HepG2 (cell line): Measurements from ENCODE around the gene KLK10. TPM values are rescaled to one million over a fixed set of nuclear protein-coding genes. Genes with fewer than 3 reads are reported as not detected.

Source experiments
- ATAC-seq: fragments of 200-7000 bp; cut with Tn5 transposase; 3 replicates; pipeline ENCODE4 v1.9.1; 2020; ENCODE audit warnings: mild to moderate bottlenecking, moderate library complexity
- BruUV-seq: library from RNA; stranded (reverse); fragments of 400-500 nt; replicated peaks from 2 replicates; lab custom pipeline; 2021; lab: Mats Ljungman, UMichigan
- CTCF ChIA-PET: fragments of 300-600 bp; formaldehyde crosslinking; extraction: SDS; loops from one replicate; lab custom pipeline; 2021; ENCODE audit warnings: low total read pairs, inconsistent platforms, low intra/inter-chr PET ratio; lab: Yijun Ruan, JAX
- POLR2A ChIA-PET: fragments of 350-600 bp; sonication (Branson Sonifier 250); formaldehyde crosslinking; loops from one replicate; lab custom pipeline; 2020; ENCODE audit warnings: antibody characterized with exemption, inconsistent platforms; lab: Yijun Ruan, JAX
- DNase-seq: peaks from one replicate; pipeline ENCODE4 v3.0.0-alpha.2; 2015; ENCODE audit warnings: low spot score
- FAIRE-seq: peaks from 3 replicates; lab custom pipeline; 2011; peaks lifted over from hg19 to GRCh38; lab: Jason Lieb, UNC
- H2AFZ ChIP-seq: one replicate; pipeline ENCODE4 v1.6.1; 2011; ENCODE audit warnings: low read length, inconsistent platforms
- H3K27ac ChIP-seq: fragments of 300-600 bp; 3 replicates; pipeline ENCODE4 v1.8.0; 2011; ENCODE audit warnings: mixed run types, mild to moderate bottlenecking, mixed read lengths, low read length, inconsistent platforms; ENCODE audit not compliant: insufficient read depth; ENCODE audit errors: extremely low read length
- H3K27me3 ChIP-seq, 2 experiments: fragments of 200-600 bp in 1 of 2; 2 replicates in 1 of 2; 3 replicates in 1 of 2; pipeline versions ENCODE4 v1.6.0 to v1.8.0; 2011; ENCODE audit warnings: low read length in 2 of 2, mild to moderate bottlenecking in 2 of 2, moderate library complexity in 2 of 2, inconsistent platforms in 1 of 2; ENCODE audit not compliant: insufficient read depth in 2 of 2, control insufficient read depth in 1 of 2
- H3K36me3 ChIP-seq, 2 experiments: fragments of 200-600 bp in 1 of 2; replicated peaks in 1 of 2; 2 replicates in 1 of 2; 3 replicates in 1 of 2; pipeline versions ENCODE4 v1.5.1 to v1.8.0; 2011; ENCODE audit warnings: low read length in 2 of 2, inconsistent platforms in 1 of 2; ENCODE audit not compliant: insufficient read depth in 2 of 2, control insufficient read depth in 1 of 2
- H3K4me1 ChIP-seq: 2 replicates; pipeline ENCODE4 v1.5.1; 2012; ENCODE audit warnings: low read length, inconsistent platforms; ENCODE audit not compliant: insufficient read depth
- H3K4me2 ChIP-seq: 2 replicates; pipeline ENCODE4 v1.6.0; 2011; ENCODE audit warnings: low read depth, low read length, inconsistent platforms
- H3K4me3 ChIP-seq, 3 experiments: fragments of 200-600 bp in 1 of 3; sonication (generic), shearing (Covaris generic) in 1 of 3; replicated peaks in 1 of 3; 2 replicates each; pipeline ENCODE4 v1.5.1; 2011 to 2016; ENCODE audit warnings: low read length in 3 of 3, inconsistent platforms in 2 of 3, low read depth in 2 of 3, mild to moderate bottlenecking in 2 of 3, control low read depth in 1 of 3, mixed read lengths in 1 of 3; ENCODE audit not compliant: insufficient read depth in 1 of 3
- H3K79me2 ChIP-seq: one replicate; pipeline ENCODE4 v1.6.1; 2011; ENCODE audit warnings: low read length, inconsistent platforms; ENCODE audit not compliant: insufficient read depth
- H3K9ac ChIP-seq: 2 replicates; pipeline ENCODE4 v1.6.0; 2011; ENCODE audit warnings: mild to moderate bottlenecking, low read depth, low read length, inconsistent platforms; ENCODE audit not compliant: insufficient read depth
- H3K9me3 ChIP-seq: 2 replicates; pipeline ENCODE4 v1.5.1; 2012; ENCODE audit warnings: mild to moderate bottlenecking, low read length
- H4K20me1 ChIP-seq: 2 replicates; pipeline ENCODE4 v1.6.0; 2011; ENCODE audit warnings: inconsistent platforms, mild to moderate bottlenecking, low read length, moderate library complexity; ENCODE audit not compliant: insufficient read depth
- DPF2 ChIP-seq: sonication (generic); formaldehyde crosslinking; IDR thresholded peaks from 2 replicates; pipeline ENCODE4 v1.4.0; 2020; ENCODE audit warnings: mild to moderate bottlenecking, low read depth, missing genetic modification reagents, borderline replicate concordance
- IKZF4 ChIP-seq: sonication (generic); formaldehyde crosslinking; IDR thresholded peaks from 2 replicates; pipeline ENCODE4 v1.5.1; 2020; ENCODE audit warnings: borderline replicate concordance, mild to moderate bottlenecking, low read depth, missing genetic modification reagents; ENCODE audit errors: not compliant biosample characterization
- MIXL1 ChIP-seq: IDR thresholded peaks from 2 replicates; pipeline ENCODE4 v1.6.1; 2016
- PAX8 ChIP-seq: sonication (generic); formaldehyde crosslinking; IDR thresholded peaks from 2 replicates; pipeline ENCODE4 v1.8.0; 2022; ENCODE audit warnings: mild to moderate bottlenecking, missing genetic modification reagents, borderline replicate concordance
- SMC3 ChIP-seq: IDR thresholded peaks from 2 replicates; pipeline ENCODE4 v1.6.1; 2011; ENCODE audit warnings: low read length, improper control_type of control experiment
- STAG1 ChIP-seq: sonication (generic); formaldehyde crosslinking; IDR thresholded peaks from 2 replicates; pipeline ENCODE4 v1.4.0; 2020; ENCODE audit warnings: missing genetic modification reagents
- ZNF12 ChIP-seq: sonication (generic); formaldehyde crosslinking; IDR thresholded peaks from 2 replicates; pipeline ENCODE4 v1.5.0; 2020; ENCODE audit warnings: missing genetic modification reagents
- WGBS: methylation state at CpG from one replicate; pipeline ENCODE4 v1.1.6; 2017; ENCODE audit warnings: low lambda C conversion rate; 5-methylcytosine and 5-hydroxymethylcytosine counted together
- in situ Hi-C: cut with HindIII; loops from 2 replicates; pipeline ENCODE4 v1.10.0; 2017; ENCODE audit warnings: low pct_unique_long_range_greater_than_20kb; ENCODE audit not compliant: extremely low pct_ligation_motif_present
- intact Hi-C: fragments of 100-400 bp; cut with micrococcal nuclease; formaldehyde crosslinking; loops from one replicate; pipeline ENCODE4 v1.10.0; 2022; ENCODE audit not compliant: unreplicated experiment
- polyA plus RNA-seq, 8 experiments: library from polyadenylated mRNA; depleted of rRNA in 3 of 8; stranded (reverse) in 7 of 8; unstranded in 1 of 8; fragments of >200 nt; fragmentation: Illumina TruSeq in 4 of 8; extraction: Trizol in 4 of 8; gene quantifications; 2 replicates each; pipeline versions ENCODE4 v1.2.1 to v1.2.3, GENCODE V29; 2011 to 2016; ENCODE audit warnings: low read depth in 4 of 8, missing spikeins in 1 of 8, mixed read lengths in 1 of 8; ENCODE audit not compliant: insufficient read depth in 1 of 8
- total RNA-seq, 5 experiments: library from RNA; depleted of rRNA; stranded (reverse); fragments of >200 nt; fragmentation: Illumina TruSeq; extraction: Trizol; gene quantifications; 2 replicates each; pipeline ENCODE4 v1.2.3, GENCODE V29; 2016; ENCODE audit warnings: low read depth in 1 of 5
- TF ChIP-seq, protein P1 (sequence below): sonication (generic); formaldehyde crosslinking; IDR thresholded peaks from 2 replicates; pipeline ENCODE4 v1.5.0; 2020; ENCODE audit warnings: mild to moderate bottlenecking, missing genetic modification reagents, moderate library complexity
- TF ChIP-seq, protein P2 (sequence below): IDR thresholded peaks from 2 replicates; pipeline ENCODE4 v1.6.1; 2012; ENCODE audit warnings: low read depth, low read length, improper control_type of control experiment
- TF ChIP-seq, protein P3 (sequence below): sonication (generic); formaldehyde crosslinking; IDR thresholded peaks from 2 replicates; pipeline ENCODE4 v1.8.0; 2022; ENCODE audit warnings: mild to moderate bottlenecking, missing genetic modification reagents, borderline replicate concordance
- TF ChIP-seq, protein P4 (sequence below), 2 experiments: sonication (generic) in 1 of 2; formaldehyde crosslinking in 1 of 2; IDR thresholded peaks; 2 replicates each; pipeline versions ENCODE4 v1.5.1 to v1.6.1; 2011 to 2020; ENCODE audit warnings: borderline replicate concordance in 1 of 2, low read depth in 1 of 2, low read length in 1 of 2, mild to moderate bottlenecking in 1 of 2, missing genetic modification reagents in 1 of 2, moderate library complexity in 1 of 2
- TF ChIP-seq, protein P5 (sequence below): sonication (generic); formaldehyde crosslinking; IDR thresholded peaks from 2 replicates; pipeline ENCODE4 v1.5.0; 2020; ENCODE audit warnings: missing genetic modification reagents, mild to moderate bottlenecking, borderline replicate concordance

The KLK10 gene
- total and polyA plus RNA-seq, 2 of the 13 experiments (the other 11 are each of a cell fraction or from before 2014, with no cell fraction given) = not detected

DNA sequence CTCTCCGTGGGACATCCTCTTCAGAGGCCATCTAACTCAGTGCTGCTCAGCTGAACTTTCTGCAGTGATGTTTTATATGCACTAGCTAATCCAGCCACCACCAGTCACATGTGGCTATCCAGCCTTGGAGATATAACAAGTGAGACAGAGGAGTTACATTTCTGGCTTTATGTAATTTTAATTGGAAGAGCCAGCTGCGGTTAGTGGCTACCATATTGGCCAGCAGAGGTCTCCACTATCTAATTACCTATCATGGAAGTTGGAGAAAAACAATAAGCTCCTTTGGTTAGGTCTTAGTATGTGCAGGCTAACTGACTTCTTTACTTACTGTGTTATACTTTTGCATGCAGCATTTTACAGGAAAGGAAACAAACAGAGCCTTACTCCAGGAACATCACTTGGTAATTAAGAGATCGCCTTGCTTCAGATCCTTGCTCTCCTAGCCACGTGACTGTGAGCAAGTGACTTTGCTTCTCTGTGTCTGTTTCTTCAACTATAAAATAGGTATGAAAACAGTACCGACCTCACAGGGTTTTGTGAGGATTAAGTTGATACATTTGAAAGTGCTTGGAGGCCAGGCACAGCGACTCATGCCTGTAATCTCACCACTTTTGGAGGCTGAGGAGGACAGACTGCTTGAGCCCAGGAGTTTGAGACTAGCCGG, 1.6 kb upstream of the KLK10 start:
- DNase-seq = peak; percentile 40
- WGBS = 10% methylated on average over 6 of the region's 7 CpGs

More for the DNA sequence above, 1.6 kb upstream of the KLK10 start:
- ChIA-PET POLR2A (no interaction called here), CTCF (interaction anchor here (1.5 to 1.9 kb wide), 2 partner anchors 73 to 76 kb away, joined by 10 to 16 read pairs; no protein-coding TSS in a partner anchor)
- in situ Hi-C loops = no loop called here
- no peaks in the 10 kb centered on the region for H3K9me3 ChIP-seq
- FAIRE-seq (peak; percentile 8), ATAC-seq (peak; percentile 25; the same call in 2 of the 3 replicates)
- H2AFZ ChIP-seq = no peak overlapping the region
- 0 out of 2 replicates have a peak, but pooled peaks cover 4% of the 10 kb centered on the region for H3K4me1 ChIP-seq
- no peak overlapping the region for H3K4me2 ChIP-seq
- no TSS peak for BruUV-seq
- intact Hi-C loops = loop anchor here (1.0 kb wide), 1 partner anchor 73 kb away; no protein-coding TSS in a partner anchor
- no peak for TF ChIP-seq DPF2 (CRISPR knock-in tag)
- TF ChIP-seq, protein P1, sequence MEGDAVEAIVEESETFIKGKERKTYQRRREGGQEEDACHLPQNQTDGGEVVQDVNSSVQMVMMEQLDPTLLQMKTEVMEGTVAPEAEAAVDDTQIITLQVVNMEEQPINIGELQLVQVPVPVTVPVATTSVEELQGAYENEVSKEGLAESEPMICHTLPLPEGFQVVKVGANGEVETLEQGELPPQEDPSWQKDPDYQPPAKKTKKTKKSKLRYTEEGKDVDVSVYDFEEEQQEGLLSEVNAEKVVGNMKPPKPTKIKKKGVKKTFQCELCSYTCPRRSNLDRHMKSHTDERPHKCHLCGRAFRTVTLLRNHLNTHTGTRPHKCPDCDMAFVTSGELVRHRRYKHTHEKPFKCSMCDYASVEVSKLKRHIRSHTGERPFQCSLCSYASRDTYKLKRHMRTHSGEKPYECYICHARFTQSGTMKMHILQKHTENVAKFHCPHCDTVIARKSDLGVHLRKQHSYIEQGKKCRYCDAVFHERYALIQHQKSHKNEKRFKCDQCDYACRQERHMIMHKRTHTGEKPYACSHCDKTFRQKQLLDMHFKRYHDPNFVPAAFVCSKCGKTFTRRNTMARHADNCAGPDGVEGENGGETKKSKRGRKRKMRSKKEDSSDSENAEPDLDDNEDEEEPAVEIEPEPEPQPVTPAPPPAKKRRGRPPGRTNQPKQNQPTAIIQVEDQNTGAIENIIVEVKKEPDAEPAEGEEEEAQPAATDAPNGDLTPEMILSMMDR (CRISPR knock-in tag) = peak; percentile 61
- peak; percentile 44; the same call in 1 of the 2 replicates for TF ChIP-seq SMC3
- TF ChIP-seq IKZF4 (CRISPR knock-in tag) = no peak
- peak; percentile 35 for TF ChIP-seq STAG1 (CRISPR knock-in tag)
- TF ChIP-seq MIXL1 (CRISPR knock-in tag) = peak; percentile 59; the same call in 1 of the 2 replicates
- TF ChIP-seq, protein P2, sequence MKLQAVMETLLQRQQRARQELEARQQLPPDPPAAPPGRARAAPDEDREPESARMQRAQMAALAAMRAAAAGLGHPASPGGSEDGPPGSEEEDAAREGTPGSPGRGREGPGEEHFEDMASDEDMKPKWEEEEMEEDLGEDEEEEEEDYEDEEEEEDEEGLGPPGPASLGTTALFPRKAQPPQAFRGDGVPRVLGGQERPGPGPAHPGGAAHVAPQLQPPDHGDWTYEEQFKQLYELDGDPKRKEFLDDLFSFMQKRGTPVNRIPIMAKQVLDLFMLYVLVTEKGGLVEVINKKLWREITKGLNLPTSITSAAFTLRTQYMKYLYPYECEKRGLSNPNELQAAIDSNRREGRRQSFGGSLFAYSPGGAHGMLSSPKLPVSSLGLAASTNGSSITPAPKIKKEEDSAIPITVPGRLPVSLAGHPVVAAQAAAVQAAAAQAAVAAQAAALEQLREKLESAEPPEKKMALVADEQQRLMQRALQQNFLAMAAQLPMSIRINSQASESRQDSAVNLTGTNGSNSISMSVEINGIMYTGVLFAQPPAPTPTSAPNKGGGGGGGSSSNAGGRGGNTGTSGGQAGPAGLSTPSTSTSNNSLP = 0 out of 2 replicates have a peak, but pooled peaks have one; percentile 49
- TF ChIP-seq, protein P3, sequence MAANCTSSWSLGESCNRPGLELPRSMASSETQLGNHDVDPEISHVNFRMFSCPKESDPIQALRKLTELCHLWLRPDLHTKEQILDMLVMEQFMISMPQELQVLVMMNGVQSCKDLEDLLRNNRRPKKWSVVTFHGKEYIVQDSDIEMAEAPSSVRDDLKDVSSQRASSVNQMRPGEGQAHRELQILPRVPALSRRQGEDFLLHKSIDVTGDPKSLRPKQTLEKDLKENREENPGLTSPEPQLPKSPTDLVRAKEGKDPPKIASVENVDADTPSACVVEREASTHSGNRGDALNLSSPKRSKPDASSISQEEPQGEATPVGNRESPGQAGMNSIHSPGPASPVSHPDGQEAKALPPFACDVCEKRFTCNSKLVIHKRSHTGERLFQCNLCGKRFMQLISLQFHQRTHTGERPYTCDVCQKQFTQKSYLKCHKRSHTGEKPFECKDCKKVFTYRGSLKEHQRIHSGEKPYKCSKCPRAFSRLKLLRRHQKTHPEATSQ (CRISPR knock-in tag) = no peak
- no peak for TF ChIP-seq PAX8 (CRISPR knock-in tag)
- TF ChIP-seq, protein P4, sequence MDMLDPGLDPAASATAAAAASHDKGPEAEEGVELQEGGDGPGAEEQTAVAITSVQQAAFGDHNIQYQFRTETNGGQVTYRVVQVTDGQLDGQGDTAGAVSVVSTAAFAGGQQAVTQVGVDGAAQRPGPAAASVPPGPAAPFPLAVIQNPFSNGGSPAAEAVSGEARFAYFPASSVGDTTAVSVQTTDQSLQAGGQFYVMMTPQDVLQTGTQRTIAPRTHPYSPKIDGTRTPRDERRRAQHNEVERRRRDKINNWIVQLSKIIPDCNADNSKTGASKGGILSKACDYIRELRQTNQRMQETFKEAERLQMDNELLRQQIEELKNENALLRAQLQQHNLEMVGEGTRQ (IDR thresholded peaks at IDR 0.05; ENCODE audit: low read depth, low read length) = no peak
- TF ChIP-seq, protein P4 (CRISPR knock-in tag; IDR thresholded peaks at IDR 0.05; ENCODE audit: borderline replicate concordance) = no peak
- 0 out of 2 replicates have a peak, but pooled peaks have one; percentile 26 for TF ChIP-seq ZNF12 (CRISPR knock-in tag)
- TF ChIP-seq, protein P5, sequence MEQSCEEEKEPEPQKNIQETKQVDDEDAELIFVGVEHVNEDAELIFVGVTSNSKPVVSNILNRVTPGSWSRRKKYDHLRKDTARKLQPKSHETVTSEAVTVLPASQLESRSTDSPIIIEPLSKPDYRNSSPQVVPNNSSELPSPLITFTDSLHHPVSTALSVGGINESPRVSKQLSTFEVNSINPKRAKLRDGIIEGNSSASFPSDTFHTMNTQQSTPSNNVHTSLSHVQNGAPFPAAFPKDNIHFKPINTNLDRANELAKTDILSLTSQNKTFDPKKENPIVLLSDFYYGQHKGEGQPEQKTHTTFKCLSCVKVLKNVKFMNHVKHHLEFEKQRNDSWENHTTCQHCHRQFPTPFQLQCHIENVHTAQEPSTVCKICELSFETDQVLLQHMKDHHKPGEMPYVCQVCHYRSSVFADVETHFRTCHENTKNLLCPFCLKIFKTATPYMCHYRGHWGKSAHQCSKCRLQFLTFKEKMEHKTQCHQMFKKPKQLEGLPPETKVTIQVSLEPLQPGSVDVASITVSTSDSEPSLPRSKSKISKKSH = no peak
- peaks cover 11 to 56% of the 10 kb centered on the region in 2 experiments; a peak in 4 of 5 replicates for H3K27me3 ChIP-seq
- H3K36me3 ChIP-seq = no peaks in the 10 kb centered on the region
- no peak overlapping the region for H3K4me3 ChIP-seq
- H3K79me2 ChIP-seq = no peaks in the 10 kb centered on the region
- no peak overlapping the region for H3K27ac ChIP-seq
- H4K20me1 ChIP-seq = no peaks in the 10 kb centered on the region
- no peak overlapping the region for H3K9ac ChIP-seq
